ENCODE data around the gene MTM1. TPM values are rescaled to one million over a fixed set of nuclear protein-coding genes. Genes with fewer than 3 reads are reported as not detected.

Gene MTM1
- total and polyA plus RNA-seq, 2 experiments from 2014 or later, result 3.2 to 8.7 TPM

DNA sequence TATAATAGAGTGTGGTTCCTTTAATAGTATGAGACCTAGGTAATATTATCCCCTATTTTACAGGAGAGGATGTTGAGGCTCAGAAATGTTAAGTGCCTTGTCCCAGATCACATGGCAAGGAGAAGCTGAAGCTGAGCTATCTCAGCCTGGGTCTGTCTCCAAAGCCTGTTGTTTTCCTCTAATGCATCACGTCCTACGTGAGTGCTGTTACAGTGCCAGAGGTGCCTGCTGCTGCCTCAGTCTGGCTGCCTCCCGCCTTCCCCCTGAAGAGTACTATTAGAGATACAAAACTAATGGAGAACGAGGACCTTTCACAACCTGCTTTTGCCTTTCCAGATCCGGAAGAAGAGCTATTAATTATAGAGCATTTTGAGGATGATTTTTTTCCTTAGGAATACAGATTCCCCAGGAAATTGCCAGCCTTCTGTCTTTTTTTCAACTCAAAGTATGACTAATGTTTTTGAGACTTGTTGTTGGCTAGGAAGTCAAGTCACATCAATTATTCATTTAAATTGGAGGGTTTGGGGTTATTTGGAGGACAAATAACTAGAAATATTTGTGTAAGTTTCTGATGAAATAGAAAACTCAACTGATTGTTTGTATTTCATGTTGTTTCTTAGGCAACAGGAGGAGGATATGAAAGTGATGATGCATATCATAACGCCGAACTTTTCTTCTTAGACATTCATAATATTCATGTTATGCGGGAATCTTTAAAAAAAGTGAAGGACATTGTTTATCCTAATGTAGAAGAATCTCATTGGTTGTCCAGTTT, 80.9 kb downstream of the MTM1 start:
- no peak for DNase-seq (ENCODE audit: low spot score)
- H3K27ac ChIP-seq (ENCODE audit: low read depth), result no peak overlapping the region
- ATAC-seq, result no peak

More for the DNA sequence above, 80.9 kb downstream of the MTM1 start:
- Mint-ChIP-seq H3K36me3 (ENCODE audit: low read depth) (no peaks in the 10 kb centered on the region), H3K9me3 (no peaks in the 10 kb centered on the region), H3K4me3 (no peak overlapping the region), H3K27ac (peak overlapping the region; percentile 18; the same call in 1 of the 2 replicates), H3K27me3 (ENCODE audit: insufficient read depth, low read depth, poor library complexity) (no peaks in the 10 kb centered on the region), H3K4me1 (peaks cover 4% of the 10 kb centered on the region; the same call in 2 of the 3 replicates)
- no peaks in the 10 kb centered on the region for H3K4me1 ChIP-seq (ENCODE audit: insufficient read depth)
- H3K9me2 ChIP-seq (ENCODE audit: insufficient read depth), result no peaks in the 10 kb centered on the region
- H4K20me1 ChIP-seq (replicated peaks; ENCODE audit: insufficient read depth), result no peaks in the 10 kb centered on the region
- TF ChIP-seq, protein P1, sequence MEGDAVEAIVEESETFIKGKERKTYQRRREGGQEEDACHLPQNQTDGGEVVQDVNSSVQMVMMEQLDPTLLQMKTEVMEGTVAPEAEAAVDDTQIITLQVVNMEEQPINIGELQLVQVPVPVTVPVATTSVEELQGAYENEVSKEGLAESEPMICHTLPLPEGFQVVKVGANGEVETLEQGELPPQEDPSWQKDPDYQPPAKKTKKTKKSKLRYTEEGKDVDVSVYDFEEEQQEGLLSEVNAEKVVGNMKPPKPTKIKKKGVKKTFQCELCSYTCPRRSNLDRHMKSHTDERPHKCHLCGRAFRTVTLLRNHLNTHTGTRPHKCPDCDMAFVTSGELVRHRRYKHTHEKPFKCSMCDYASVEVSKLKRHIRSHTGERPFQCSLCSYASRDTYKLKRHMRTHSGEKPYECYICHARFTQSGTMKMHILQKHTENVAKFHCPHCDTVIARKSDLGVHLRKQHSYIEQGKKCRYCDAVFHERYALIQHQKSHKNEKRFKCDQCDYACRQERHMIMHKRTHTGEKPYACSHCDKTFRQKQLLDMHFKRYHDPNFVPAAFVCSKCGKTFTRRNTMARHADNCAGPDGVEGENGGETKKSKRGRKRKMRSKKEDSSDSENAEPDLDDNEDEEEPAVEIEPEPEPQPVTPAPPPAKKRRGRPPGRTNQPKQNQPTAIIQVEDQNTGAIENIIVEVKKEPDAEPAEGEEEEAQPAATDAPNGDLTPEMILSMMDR (conservative IDR thresholded peaks at IDR 0.05; ENCODE audit: low read depth in 2 of 2), result no peak
- no peak for TF ChIP-seq CREB1 (CRISPR knock-in tag; IDR thresholded peaks at IDR 0.05; ENCODE audit: low read depth)
- TF ChIP-seq ZNF331 (CRISPR knock-in tag; IDR thresholded peaks at IDR 0.05; ENCODE audit: low read depth), result no peak
- no peak for TF ChIP-seq JUNB (IDR thresholded peaks at IDR 0.05; ENCODE audit: unreplicated experiment)
- TF ChIP-seq STAT1 (IDR thresholded peaks at IDR 0.05; ENCODE audit: unreplicated experiment), result no peak
- TF ChIP-seq, protein P2, sequence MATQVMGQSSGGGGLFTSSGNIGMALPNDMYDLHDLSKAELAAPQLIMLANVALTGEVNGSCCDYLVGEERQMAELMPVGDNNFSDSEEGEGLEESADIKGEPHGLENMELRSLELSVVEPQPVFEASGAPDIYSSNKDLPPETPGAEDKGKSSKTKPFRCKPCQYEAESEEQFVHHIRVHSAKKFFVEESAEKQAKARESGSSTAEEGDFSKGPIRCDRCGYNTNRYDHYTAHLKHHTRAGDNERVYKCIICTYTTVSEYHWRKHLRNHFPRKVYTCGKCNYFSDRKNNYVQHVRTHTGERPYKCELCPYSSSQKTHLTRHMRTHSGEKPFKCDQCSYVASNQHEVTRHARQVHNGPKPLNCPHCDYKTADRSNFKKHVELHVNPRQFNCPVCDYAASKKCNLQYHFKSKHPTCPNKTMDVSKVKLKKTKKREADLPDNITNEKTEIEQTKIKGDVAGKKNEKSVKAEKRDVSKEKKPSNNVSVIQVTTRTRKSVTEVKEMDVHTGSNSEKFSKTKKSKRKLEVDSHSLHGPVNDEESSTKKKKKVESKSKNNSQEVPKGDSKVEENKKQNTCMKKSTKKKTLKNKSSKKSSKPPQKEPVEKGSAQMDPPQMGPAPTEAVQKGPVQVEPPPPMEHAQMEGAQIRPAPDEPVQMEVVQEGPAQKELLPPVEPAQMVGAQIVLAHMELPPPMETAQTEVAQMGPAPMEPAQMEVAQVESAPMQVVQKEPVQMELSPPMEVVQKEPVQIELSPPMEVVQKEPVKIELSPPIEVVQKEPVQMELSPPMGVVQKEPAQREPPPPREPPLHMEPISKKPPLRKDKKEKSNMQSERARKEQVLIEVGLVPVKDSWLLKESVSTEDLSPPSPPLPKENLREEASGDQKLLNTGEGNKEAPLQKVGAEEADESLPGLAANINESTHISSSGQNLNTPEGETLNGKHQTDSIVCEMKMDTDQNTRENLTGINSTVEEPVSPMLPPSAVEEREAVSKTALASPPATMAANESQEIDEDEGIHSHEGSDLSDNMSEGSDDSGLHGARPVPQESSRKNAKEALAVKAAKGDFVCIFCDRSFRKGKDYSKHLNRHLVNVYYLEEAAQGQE (IDR thresholded peaks at IDR 0.05; ENCODE audit: unreplicated experiment), result no peak
- no peak for TF ChIP-seq NANOG (IDR thresholded peaks at IDR 0.05; ENCODE audit: borderline replicate concordance)
- TF ChIP-seq, protein P3, sequence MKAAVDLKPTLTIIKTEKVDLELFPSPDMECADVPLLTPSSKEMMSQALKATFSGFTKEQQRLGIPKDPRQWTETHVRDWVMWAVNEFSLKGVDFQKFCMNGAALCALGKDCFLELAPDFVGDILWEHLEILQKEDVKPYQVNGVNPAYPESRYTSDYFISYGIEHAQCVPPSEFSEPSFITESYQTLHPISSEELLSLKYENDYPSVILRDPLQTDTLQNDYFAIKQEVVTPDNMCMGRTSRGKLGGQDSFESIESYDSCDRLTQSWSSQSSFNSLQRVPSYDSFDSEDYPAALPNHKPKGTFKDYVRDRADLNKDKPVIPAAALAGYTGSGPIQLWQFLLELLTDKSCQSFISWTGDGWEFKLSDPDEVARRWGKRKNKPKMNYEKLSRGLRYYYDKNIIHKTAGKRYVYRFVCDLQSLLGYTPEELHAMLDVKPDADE (IDR thresholded peaks at IDR 0.05), result no peak
- H3K27me3 ChIP-seq (ENCODE audit: insufficient read depth), result no peaks in the 10 kb centered on the region
- no peak overlapping the region for H2AFZ ChIP-seq
- H3K79me2 ChIP-seq (replicated peaks; ENCODE audit: insufficient read depth), result no peaks in the 10 kb centered on the region
- H3K36me3 ChIP-seq (ENCODE audit: insufficient read depth), result no peaks in the 10 kb centered on the region
- H3K4me3 ChIP-seq, result no peak overlapping the region
- H3K4me2 ChIP-seq, result no peak overlapping the region
- no peaks in the 10 kb centered on the region for H3F3A ChIP-seq (replicated peaks; ENCODE audit: low read depth)
